ENCODE results near the gene LRRC8A.

The LRRC8A gene

GRCh38 chr9:128916204-128916603 lies 34.3 kb downstream of the LRRC8A start:
- DNase-seq (ENCODE audit: low read depth, low spot score): no peak
- H3K4me3 ChIP-seq (ENCODE audit: low read length): no peak overlapping the region

- DNase-seq (ENCODE audit: low read depth, low spot score): no peak
- H3K4me3 ChIP-seq (ENCODE audit: low read length): no peak overlapping the region
Observed at GRCh38 chr9:128916745-128917144, 34.8 kb downstream of the LRRC8A start.

- DNase-seq (ENCODE audit: low read depth, low spot score): no peak
- H3K4me3 ChIP-seq (ENCODE audit: low read length): no peak overlapping the region
Observed at GRCh38 chr9:128917151-128917849, 35.4 kb downstream of the LRRC8A start.

- DNase-seq (ENCODE audit: low read depth, low spot score): no peak
- no peak overlapping the region for H3K4me3 ChIP-seq (ENCODE audit: low read length)
Observed at GRCh38 chr9:128918921-128919320, 37.0 kb downstream of the LRRC8A start.

- no peak for DNase-seq (ENCODE audit: low read depth, low spot score)
- H3K4me3 ChIP-seq (ENCODE audit: low read length): no peak overlapping the region
Observed at GRCh38 chr9:128919402-128920089, 37.6 kb downstream of the LRRC8A start.

GRCh38 chr9:128920381-128921058 lies 38.6 kb downstream of the LRRC8A start, which contains the start of gene PHYHD1:
PHYHD1 (plus strand) TSS chr9:128920982; CDS start chr9:128922324, 1,342 bp downstream.
- no peak for DNase-seq (ENCODE audit: low read depth, low spot score)
- no peak within 1 kb of the TSS for H3K4me3 ChIP-seq (ENCODE audit: low read length)

GRCh38 chr9:128921881-128922763 lies 40.2 kb downstream of the LRRC8A start:
- no peak for DNase-seq (ENCODE audit: low read depth, low spot score)
- H3K4me3 ChIP-seq (ENCODE audit: low read length): no peak overlapping the region

- DNase-seq (ENCODE audit: low read depth, low spot score): no peak
- H3K4me3 ChIP-seq (ENCODE audit: low read length): no peak overlapping the region
Observed at GRCh38 chr9:128923493-128923883, 41.6 kb downstream of the LRRC8A start.

- no peak overlapping the region for H3K4me3 ChIP-seq (ENCODE audit: low read length)
- peak; percentile 31 for DNase-seq (ENCODE audit: low read depth, low spot score)
Observed at GRCh38 chr9:128927731-128928411, 45.9 kb downstream of the LRRC8A start.

GRCh38 chr9:128928624-128929023 lies 46.7 kb downstream of the LRRC8A start:
- H3K4me3 ChIP-seq (ENCODE audit: low read length): no peak overlapping the region
- no peak for DNase-seq (ENCODE audit: low read depth, low spot score)

- H3K4me3 ChIP-seq (ENCODE audit: low read length): no peak overlapping the region
- no peak for DNase-seq (ENCODE audit: low read depth, low spot score)
Observed at GRCh38 chr9:128929560-128929959, 47.6 kb downstream of the LRRC8A start.

GRCh38 chr9:128933731-128934130 lies 51.8 kb downstream of the LRRC8A start:
- no peak for DNase-seq (ENCODE audit: low read depth, low spot score)
- H3K4me3 ChIP-seq (ENCODE audit: low read length): no peak overlapping the region

- no peak for DNase-seq (ENCODE audit: low read depth, low spot score)
- H3K4me3 ChIP-seq (ENCODE audit: low read length): no peak overlapping the region
Observed at GRCh38 chr9:128936171-128936865, 54.4 kb downstream of the LRRC8A start.

GRCh38 chr9:128937310-128938165 lies 55.6 kb downstream of the LRRC8A start:
- DNase-seq (ENCODE audit: low read depth, low spot score): no peak
- no peak overlapping the region for H3K4me3 ChIP-seq (ENCODE audit: low read length)

- H3K4me3 ChIP-seq (ENCODE audit: low read length): no peak overlapping the region
- DNase-seq (ENCODE audit: low read depth, low spot score): no peak
Observed at GRCh38 chr9:128940271-128940921, 58.5 kb downstream of the LRRC8A start.

- no peak overlapping the region for H3K4me3 ChIP-seq (ENCODE audit: low read length)
- DNase-seq (ENCODE audit: low read depth, low spot score): no peak
Observed at GRCh38 chr9:128940946-128941755, 59.2 kb downstream of the LRRC8A start.

Data from Jurkat, Clone E6-1 (cell line).